GM18498 (cell line): ENCODE results near the gene MEIOB.

Experiments
- ATAC-seq: cut with Tn5 transposase; IDR thresholded peaks from one replicate; pipeline ENCODE4 v1.9.1; 2021; ENCODE audit warnings: mild to moderate bottlenecking, moderate library complexity; ENCODE audit not compliant: unreplicated experiment

The MEIOB gene

DNA sequence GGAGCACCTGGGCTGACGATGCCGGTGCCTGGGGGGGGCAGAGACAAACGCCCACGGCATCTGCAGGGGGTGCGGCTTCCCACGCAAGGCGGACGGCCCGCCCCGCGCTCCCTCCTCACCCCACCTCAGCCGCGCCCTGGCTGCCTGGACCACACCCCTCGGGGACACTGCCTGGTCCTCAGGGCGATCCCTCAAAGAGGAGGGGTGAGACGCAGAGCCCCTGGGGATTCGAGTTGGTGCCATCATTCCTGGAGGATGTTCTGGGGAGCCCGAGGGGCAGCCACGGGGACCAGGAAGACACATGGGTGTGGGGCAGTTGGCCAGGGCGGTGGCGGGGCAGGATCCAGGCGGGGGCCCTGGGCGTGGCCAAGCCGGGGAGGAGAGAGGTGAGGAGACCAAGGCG is 82.3 kb downstream of the MEIOB start:
- no peak for ATAC-seq

DNA sequence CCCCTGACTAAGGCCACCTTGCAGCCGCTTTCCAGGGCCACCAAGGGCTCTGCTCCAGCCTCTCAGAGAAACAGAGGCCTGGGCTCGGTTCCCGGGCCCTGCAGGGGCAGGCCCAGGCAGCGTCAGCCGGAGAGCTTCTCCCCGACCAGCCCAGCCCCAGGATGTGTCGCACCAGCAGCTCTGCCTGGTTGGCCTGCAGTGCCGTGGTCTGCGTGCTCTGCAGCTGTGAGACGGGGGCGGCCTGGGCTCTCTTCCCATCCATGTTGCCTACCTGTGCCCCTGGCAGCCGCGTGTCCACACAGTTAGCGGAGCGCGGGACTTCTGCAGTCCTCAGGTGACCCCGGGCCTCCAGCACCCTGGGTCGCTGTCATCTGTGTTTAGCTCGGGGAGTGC is 83.3 kb downstream of the MEIOB start:
- ATAC-seq, result no peak

DNA sequence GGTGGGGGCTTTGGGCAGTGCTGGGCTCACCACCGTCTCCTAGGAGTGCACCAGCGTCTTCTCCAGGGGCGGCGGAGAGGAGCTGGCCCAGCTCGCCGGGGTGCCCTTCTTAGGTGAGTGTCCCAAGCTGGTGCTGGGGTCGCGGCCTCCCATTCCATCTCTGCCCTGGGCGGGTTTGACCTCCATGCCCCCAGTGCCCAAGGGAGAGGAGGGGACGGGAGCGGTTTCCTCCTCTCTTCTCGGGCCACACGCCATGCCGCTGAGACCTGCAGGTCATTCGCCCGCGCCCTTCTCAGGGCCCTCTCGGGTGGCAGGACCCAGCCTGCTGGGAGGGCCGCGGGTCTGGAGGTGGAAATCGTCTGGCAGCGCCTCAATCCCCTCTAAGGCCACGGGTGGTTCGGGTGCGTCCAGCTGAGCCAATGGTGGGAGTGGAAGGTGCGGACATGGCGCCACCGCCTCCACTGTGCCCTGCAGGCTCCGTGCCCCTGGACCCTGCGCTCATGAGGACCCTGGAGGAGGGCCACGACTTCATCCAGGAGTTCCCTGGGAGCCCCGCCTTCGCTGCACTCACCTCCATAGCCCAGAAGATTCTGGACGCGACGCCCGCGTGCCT is 83.8 kb downstream of the MEIOB start:
- no peak for ATAC-seq

DNA sequence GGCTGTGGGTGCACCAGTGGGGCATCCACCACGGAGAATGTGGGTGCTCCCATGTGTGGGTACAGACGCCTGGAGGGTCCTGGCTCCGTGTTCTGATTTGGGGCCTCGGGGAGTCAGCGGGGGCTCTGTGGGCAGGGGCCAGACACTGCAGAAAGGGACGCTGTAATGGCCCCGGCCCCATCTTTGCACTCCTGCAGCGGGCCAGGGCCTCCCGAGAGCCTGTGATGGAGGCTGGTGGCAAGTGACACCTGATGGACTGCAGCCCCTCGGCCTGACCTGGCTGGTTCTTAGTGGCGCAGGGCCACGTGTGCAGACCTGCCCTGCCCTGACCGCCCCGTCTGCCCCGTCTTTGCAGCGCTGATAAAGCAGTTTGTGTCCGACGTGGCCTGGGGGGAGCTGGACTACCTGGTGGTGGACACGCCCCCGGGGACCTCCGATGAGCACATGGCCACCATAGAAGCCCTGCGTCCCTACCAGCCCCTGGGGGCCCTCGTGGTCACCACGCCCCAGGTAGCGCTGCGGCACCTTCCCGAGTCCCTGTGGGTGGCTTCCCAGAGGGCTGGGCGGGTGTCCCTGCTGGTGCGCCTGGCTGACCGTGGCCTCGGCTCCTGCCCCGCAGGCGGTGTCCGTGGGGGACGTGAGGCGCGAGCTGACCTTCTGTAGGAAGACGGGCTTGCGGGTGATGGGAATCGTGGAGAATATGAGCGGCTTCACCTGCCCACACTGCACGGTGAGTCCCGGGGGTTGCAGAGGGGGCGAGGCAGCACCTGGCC is 84.5 kb downstream of the MEIOB start:
- ATAC-seq, result no peak

DNA sequence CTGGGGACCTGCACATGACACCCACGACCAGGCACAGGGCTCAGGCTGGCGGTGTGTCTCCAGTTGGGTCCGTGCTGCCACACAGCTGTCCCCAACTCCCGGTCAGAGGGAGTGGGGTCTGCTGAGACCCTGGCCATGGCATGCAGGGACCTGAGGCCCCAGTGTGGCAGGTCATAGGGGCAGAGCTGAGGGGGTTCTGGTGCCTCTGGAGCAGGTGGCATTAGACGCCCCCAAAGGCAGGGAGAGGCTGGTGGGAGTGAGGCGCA is 85.0 kb downstream of the MEIOB start:
- no peak for ATAC-seq

DNA sequence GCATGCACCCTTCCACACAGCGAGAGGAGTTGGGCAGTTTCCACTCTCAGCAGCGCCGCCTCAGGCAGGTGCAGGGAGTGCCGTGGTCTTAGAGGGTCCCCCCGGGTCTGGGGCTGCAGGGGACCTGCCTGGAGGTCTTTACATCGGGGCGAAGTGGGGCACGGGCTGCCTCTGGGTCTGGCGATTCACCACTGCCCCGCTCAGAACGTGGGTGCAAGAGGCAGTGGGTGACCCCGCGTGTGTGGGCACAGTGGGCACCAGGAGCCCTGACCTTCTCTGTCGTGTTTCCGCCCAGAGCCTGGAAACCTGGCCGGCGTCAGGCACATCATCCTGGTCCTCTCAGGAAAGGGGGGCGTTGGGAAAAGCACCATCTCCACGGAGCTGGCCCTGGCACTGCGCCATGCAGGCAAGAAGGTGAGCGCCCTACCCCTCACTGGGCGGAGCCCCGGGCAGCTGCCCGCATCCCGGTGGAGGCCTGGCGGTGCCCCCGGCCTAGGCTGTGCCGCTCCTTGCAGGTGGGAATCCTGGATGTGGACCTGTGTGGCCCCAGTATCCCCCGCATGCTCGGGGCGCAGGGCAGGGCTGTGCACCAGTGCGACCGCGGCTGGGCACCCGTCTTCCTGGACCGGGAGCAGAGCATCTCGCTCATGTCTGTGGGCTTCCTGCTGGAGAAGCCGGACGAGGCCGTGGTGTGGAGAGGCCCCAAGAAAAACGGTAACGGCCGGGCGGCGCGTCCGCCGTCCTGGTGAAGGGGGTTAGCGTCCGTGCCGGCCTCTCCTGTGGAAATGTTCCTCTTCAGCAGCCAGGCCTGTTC is 85.5 kb downstream of the MEIOB start:
- no peak for ATAC-seq

DNA sequence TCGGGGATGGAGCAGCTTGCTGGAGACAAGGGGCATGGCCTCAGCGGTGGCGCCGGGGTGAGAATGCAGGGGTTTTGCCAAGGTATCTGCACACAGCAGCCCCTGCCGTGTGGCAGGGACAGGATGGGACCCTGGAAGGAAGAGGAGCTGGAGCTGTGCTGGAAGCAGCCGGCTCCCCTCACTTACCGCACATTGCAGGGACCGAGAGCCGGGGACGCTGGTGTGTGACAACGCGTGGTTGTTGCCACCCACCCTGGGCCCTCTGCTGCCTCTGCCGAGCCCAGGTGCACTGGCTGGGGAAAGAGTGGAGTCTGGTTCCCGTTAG is 86.2 kb downstream of the MEIOB start:
- no peak for ATAC-seq

DNA sequence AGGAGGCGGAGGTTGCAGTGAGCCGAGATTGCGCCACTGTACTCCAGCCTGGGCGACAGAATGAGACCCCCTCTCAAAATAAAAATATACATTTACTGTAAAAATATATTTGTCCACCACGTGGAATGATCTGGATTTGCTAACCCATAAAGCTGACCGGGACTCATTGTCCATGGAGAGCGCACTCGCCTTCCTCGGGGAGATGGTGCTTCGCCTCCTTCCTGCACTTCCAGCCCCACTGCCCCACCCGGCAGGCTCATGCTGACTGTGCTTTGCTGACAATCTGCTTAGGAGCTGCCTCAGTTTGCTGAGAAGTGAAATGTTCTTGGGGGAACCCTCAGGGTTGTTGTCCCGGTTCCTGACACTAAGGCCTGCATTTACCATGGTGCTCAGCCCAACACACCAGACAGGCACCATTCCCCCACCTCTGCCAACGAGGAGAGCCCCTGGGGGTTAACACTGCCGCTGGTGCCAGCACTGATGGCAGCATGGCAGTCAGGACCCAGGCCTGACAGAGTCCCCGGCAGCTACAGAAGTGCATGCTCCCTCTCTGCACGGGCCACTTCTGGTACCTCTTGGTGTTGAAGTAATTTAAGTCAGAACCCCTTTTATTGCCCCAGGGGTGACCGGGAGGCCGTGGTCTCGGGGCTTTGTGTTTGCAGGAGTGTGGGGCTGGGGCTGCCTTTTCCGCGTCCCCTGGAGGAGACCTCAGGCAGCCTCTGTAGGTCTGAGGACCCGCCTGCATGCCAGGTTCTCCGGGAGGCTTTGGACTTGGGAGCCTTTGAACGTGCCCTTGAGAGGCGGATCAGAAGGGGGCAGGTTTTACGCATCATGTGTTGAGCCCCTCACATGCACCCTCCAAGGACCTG is 86.8 kb downstream of the MEIOB start:
- no peak for ATAC-seq
